SK-N-SH treated with all-trans-retinoic acid at 6 μM for 48 hours (cell line): ENCODE data around the gene IGFL2.

Experiments used
- ESRRG ChIP-seq: fragments of 250-450 bp; sonication (Bioruptor Pico); IDR thresholded peaks from 2 replicates; pipeline ENCODE4 v1.6.1; 2021; ENCODE audit warnings: mild to moderate bottlenecking
- ZFP30 ChIP-seq: fragments of 450-650 bp; formaldehyde crosslinking; IDR thresholded peaks from 2 replicates; pipeline ENCODE4 v1.5.0; 2022; ENCODE audit warnings: mild to moderate bottlenecking, moderate library complexity
- ZNF70 ChIP-seq: fragments of 450-650 bp; formaldehyde crosslinking; IDR thresholded peaks from 2 replicates; pipeline ENCODE4 v1.5.0; 2020; ENCODE audit warnings: mild to moderate bottlenecking, moderate library complexity

DNA sequence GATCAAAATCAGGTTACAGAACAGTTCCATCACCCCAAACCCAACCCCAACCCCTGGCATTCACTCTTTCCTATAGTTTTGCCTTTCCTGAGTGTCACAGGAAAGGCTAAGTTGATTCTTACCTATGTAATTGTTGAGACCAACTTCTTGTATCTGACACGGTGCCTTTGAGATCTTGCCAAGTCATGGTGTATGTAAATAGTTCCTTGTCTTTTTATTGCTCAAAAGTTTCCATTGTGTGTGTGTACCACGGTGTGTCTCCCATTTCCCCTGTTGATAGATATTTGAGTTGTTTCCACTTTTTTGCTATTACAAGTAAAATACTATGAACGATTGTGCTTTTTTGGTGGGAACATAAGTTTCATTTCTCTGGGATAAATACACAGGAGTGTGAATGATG, 3.3 kb upstream of the IGFL2 start:
- TF ChIP-seq ZFP30 (CRISPR knock-in tag), result no peak
- no peak for TF ChIP-seq ZNF70 (CRISPR knock-in tag)
- no peak for TF ChIP-seq ESRRG (CRISPR knock-in tag)
